ENCODE results near the gene CLEC20A. TPM values are rescaled to one million over a fixed set of nuclear protein-coding genes. Genes with fewer than 3 reads are reported as not detected.
A peak's percentile ranks its signal among the peaks of the same experiment; 100 is the strongest.
"Not testable (repeated sequence)": the region's sequence is repeated elsewhere in the genome, so short reads cannot be mapped to it uniquely, and the experiment has no call there.

Gene CLEC20A
- total RNA-seq, 2 donors from 2014 or later = not detected

DNA sequence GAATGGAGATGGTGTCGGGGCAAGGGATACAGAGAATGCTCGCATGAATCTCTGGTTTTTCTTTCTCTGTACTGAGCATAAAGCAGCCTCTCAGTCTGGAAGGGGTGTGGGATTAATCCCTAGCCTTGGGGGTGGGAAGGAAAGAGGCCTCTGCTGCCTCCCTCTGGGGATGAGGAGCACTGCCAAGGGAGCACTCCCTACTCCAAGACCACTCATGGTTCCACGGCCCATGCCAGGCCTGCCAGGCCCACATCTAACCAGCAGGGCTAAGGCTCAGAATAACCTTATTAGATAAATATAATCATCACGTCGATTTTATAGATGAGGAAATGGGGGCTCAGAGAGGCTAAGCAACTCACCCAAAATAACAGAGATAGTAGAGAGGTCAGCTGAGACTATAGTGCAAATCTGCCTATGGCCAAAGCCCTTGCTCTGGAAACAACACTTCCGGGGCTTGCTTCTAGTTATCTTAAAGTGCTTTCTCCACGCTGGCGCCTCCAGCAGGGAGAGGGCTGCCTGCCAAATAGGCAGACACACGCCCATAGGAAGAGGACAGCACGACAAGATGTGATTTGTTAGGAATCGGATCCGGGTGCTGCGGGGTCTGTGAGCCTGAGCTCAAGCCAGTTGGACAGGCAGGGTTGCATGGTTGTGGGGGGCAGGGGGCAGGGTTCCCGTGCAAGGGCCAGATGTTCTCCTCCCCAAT, 16.7 kb upstream of the CLEC20A start:
- no peak for ATAC-seq (replicated peaks)

DNA sequence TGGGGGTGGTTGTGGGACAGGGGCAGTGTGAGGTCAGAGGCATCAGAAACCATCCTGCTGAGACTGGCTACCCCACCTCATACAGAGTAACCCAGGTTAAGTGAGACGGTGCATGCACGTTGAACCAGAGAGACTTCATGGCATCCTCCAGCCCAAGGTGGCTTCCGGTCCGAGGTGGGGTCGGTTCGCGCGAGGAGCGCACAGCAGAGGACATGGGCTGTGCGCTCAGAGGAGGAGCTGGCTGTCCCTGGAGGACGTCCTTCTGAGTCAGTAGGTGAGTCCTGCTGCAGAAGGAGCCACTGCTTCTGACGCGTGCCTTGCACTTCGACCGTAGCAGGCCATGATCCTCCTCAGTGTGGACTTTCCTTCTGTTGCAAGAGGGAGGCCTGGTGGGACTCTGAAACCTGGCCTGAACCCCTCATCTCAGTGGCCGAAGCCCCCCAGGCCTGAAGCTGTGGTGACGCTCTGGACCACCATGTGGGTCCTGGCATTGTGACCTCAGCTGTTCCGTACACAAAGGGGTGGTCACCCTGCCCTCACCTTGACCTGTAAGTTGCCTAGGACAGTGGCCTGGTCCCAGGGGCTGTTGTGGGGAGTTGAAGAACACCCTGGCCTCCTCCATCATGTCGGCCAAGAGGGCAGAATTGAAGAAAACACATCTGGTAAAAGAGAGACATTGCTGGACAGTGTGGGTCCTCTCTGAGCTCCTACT, 16.0 kb upstream of the CLEC20A start, which contains the start of gene TEX35:
Gene TEX35, plus strand, starts transcription at position 544 of the 712 bp plus-strand sequence. Its CDS starts 80 bp downstream, at position 624.
- Mint-ChIP-seq H3K36me3 (ENCODE audit: low read depth) (no peaks in the 10 kb centered on the region), H3K9me3 (no peaks in the 10 kb centered on the region), H3K27ac (no peak within 1 kb of the TSS), H3K27me3 (no peaks in the 10 kb centered on the region), H3K4me1 (no peaks in the 10 kb centered on the region), H3K4me3 (no peak within 1 kb of the TSS)
- no peak for ATAC-seq (replicated peaks)

More for the DNA sequence above, 16.7 kb upstream of the CLEC20A start:
- no peaks in the 10 kb centered on the region for H3K36me3 Mint-ChIP-seq (ENCODE audit: low read depth)
- no peaks in the 10 kb centered on the region for H3K9me3 Mint-ChIP-seq
- H3K27ac Mint-ChIP-seq = no peak overlapping the region
- no peaks in the 10 kb centered on the region for H3K27me3 Mint-ChIP-seq
- H3K4me1 Mint-ChIP-seq = no peaks in the 10 kb centered on the region
- H3K4me3 Mint-ChIP-seq = no peak overlapping the region

DNA sequence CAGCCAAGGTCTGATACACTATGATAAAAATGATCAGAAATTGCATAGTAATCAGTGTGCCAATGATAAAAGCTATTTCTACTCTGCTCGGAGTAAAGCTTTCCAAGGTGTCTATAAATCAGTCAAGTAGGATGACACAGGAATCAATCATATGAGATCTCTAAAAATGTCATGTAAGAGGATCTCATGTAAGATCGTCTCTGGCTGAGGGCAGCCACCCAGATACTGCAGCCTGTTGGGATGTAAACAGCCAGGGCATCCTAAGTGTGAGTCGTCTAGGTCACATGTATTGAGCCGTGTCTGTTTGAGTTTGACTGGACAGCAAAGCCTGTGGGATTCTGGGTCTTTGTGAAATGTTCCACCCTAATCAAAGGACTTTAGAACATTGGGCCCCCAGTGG, 13.4 kb upstream of the CLEC20A start:
- Mint-ChIP-seq H3K9me3 (no peaks in the 10 kb centered on the region), H3K36me3 (ENCODE audit: low read depth) (no peaks in the 10 kb centered on the region), H3K4me3 (no peak overlapping the region), H3K27me3 (no peaks in the 10 kb centered on the region), H3K27ac (no peak overlapping the region), H3K4me1 (no peaks in the 10 kb centered on the region)
- ATAC-seq (replicated peaks) = no peak

DNA sequence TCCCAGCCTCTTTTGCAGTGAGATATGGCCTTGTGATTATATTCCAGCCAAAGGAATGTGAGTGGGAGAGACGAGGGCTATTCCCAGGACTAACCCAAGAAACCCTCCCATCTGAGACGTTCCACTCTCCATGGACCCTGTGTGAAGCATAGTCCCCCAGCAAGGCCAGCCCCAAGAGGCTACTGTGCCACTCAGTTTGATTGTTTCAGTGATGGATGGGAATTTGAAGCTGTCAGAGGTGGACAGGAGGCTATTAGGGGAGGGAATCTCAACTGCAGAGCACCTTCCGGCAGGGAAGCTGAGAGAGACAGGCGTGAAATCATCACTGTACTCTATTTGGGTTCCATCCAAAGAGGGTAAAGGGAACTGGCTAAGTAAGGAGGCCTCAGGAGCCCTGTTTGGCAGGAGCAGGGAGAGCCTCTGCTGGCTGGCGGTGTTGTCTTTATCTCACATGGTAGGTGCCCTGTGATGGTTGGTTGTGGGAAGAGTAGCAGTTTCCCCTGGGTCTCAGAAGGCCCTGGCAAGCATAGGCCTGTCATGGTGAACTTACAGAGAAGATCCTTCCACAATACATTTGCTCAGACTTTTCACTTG, 12.7 kb upstream of the CLEC20A start:
- no peaks in the 10 kb centered on the region for H3K4me1 Mint-ChIP-seq
- no peaks in the 10 kb centered on the region for H3K36me3 Mint-ChIP-seq (ENCODE audit: low read depth)
- H3K27me3 Mint-ChIP-seq = no peaks in the 10 kb centered on the region
- no peak for ATAC-seq (replicated peaks)
- no peaks in the 10 kb centered on the region for H3K9me3 Mint-ChIP-seq
- H3K27ac Mint-ChIP-seq = no peak overlapping the region
- no peak overlapping the region for H3K4me3 Mint-ChIP-seq

DNA sequence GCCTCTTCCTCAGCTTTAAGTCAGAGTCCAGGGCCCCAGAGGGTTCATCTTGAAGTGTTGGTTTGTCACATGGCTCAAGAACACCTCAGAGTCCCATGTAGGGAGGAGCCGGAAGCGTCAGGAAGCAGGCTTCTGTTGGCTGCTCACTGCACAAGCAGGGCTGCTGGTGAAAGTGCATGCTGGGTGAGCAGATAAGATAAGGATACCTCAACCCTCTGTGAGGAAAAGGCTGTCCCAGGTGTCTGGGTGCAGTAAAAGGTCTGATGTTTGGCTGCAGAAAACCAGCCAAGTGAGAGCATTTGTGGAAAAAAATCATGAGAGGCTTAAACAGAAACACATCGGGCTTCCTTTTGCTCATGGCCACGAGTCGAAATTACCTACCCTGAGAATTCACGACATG, 9.9 kb upstream of the CLEC20A start:
- peaks cover 9% of the 10 kb centered on the region for H3K27me3 Mint-ChIP-seq
- H3K27ac Mint-ChIP-seq = no peak overlapping the region
- ATAC-seq (replicated peaks) = no peak
- no peaks in the 10 kb centered on the region for H3K36me3 Mint-ChIP-seq (ENCODE audit: low read depth)
- no peaks in the 10 kb centered on the region for H3K9me3 Mint-ChIP-seq
- H3K4me3 Mint-ChIP-seq = no peak overlapping the region
- no peaks in the 10 kb centered on the region for H3K4me1 Mint-ChIP-seq

DNA sequence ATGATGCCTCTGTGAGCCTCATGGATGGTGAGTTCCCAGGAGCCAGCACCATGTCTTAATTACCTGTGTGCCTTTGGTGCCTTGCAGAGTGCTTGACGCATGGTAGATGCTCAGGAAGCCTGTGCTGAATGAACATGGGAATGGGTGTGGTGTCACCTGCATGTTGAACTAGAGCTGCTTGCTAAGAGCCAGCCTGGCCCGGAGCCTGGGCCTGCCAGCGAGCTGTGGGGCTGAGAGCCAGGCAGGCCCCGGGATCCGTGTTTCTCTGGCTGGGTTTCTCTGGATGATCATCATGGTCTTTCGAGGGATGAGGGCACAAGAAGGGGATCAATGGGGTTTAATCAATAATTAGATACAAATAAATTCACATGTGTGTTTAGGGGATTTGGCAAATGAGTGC, 9.4 kb upstream of the CLEC20A start:
- Mint-ChIP-seq H3K27ac (no peak overlapping the region), H3K36me3 (ENCODE audit: low read depth) (no peaks in the 10 kb centered on the region), H3K27me3 (peaks cover 9% of the 10 kb centered on the region), H3K4me3 (no peak overlapping the region), H3K4me1 (no peaks in the 10 kb centered on the region), H3K9me3 (no peaks in the 10 kb centered on the region)
- ATAC-seq (replicated peaks) = no peak

DNA sequence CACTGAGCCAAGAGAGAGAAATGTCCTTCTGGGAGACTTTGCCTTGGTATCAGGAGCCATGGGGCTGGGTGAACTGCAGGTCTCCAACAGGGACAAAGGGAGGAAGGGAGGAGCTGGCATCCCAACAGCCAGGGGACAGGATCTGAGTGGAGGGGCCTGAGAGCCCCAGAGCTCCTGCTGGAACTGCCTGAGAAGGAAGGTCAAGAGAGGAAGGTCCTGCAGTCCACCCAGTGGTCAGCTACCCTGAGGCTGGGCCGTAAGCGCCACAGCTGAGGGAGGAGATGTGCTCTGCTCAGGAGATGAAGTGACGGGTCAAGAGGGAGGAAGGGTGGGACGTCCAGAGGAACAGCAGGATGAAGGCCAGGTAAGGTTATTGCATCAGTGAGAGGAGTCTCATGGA, 7.5 kb upstream of the CLEC20A start:
- no peaks in the 10 kb centered on the region for H3K36me3 Mint-ChIP-seq (ENCODE audit: low read depth)
- ATAC-seq (replicated peaks) = no peak
- H3K27me3 Mint-ChIP-seq = peaks cover 9% of the 10 kb centered on the region
- no peak overlapping the region for H3K4me3 Mint-ChIP-seq
- no peaks in the 10 kb centered on the region for H3K9me3 Mint-ChIP-seq
- no peak overlapping the region for H3K27ac Mint-ChIP-seq
- H3K4me1 Mint-ChIP-seq = no peaks in the 10 kb centered on the region

DNA sequence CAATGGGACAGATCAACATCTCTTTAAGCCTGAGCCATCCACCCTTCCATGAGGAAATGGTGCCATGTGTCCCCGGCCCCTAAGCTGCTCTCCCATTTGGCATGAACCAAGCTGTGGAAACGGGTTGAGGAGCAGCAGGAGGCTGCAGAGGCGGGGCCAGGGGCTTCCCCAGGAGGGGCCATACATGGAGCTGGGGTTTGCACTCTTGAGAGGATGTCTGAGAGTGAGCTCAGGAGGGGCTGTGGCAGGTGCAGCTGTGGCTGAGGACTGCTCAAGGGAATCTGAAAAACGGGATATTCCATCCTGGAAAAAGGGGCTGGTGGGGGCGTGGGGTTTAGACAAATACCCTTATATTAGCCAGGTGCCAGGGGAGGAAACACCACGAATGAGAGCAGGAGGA, 7.1 kb upstream of the CLEC20A start:
- no peak overlapping the region for H3K4me3 Mint-ChIP-seq
- H3K27ac Mint-ChIP-seq = no peak overlapping the region
- peaks cover 9% of the 10 kb centered on the region for H3K27me3 Mint-ChIP-seq
- ATAC-seq (replicated peaks) = no peak
- H3K9me3 Mint-ChIP-seq = no peaks in the 10 kb centered on the region
- no peaks in the 10 kb centered on the region for H3K4me1 Mint-ChIP-seq
- H3K36me3 Mint-ChIP-seq (ENCODE audit: low read depth) = no peaks in the 10 kb centered on the region

DNA sequence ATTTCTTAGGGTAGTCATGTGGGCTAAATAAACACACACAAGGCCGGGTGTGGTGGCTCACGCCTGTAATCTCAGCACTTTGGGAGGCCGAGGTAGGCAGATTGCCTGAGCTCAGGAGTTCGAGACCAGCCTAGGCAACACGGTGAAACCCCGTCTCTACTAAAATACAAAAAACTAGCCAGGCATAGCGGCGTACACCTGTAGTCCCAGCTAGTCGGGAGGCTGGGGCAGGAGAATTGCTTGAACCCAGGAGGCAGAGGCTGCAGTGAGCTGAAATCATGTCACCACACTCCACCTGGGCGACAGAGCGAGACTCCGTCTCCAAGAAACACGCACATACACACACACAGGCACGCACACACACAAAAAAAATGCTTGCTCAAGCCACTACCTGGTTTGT, 6.6 kb upstream of the CLEC20A start:
- ATAC-seq (replicated peaks); H3K36me3 Mint-ChIP-seq (ENCODE audit: low read depth); H3K4me1 Mint-ChIP-seq; H3K27ac Mint-ChIP-seq; H3K27me3 Mint-ChIP-seq; H3K9me3 Mint-ChIP-seq; H3K4me3 Mint-ChIP-seq: not testable (repeated sequence)

DNA sequence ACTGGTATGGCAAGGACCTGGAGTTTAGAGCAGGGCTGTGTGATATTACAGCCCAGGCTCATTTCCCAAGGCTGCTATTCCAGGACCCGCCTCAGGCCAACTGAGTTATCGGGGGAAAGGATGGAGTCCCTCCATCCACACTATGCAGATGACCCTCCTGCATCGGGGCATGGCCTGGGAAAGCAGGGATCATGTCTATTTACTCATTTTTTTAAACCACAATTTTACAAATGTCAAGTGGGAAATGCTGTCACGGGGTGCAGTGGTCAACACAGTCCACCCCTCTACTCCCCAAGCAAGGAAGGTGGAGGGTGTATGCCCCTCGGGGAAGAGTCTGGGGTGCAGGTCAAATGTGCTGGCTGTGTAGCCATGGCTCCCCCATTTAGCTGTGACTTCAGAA, 6.1 kb upstream of the CLEC20A start:
- Mint-ChIP-seq H3K4me1 (no peaks in the 10 kb centered on the region), H3K9me3 (no peaks in the 10 kb centered on the region), H3K4me3 (no peak overlapping the region), H3K36me3 (ENCODE audit: low read depth) (no peaks in the 10 kb centered on the region), H3K27me3 (peaks cover 9% of the 10 kb centered on the region), H3K27ac (no peak overlapping the region)
- no peak for ATAC-seq (replicated peaks)

DNA sequence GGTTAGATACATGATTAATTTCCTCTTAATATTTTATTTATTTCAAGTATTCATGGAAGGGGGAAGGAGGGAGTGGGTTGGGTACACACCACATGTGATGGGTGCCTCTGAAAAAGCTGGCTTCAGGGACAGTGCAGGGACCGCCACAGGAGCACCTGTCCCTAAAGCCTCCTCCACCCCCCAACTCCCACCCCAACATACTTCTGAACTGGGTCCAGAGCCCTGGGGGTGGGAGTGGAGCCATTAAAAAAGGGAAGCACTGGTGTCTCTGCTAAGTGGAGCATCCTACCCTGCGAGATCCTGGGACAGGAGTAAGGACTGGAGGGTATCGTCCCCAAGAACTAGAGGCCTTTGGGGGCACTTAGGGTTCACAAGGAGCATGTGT, 5.6 kb upstream of the CLEC20A start:
- Mint-ChIP-seq H3K27ac (no peak overlapping the region), H3K9me3 (no peaks in the 10 kb centered on the region), H3K4me1 (no peaks in the 10 kb centered on the region), H3K36me3 (ENCODE audit: low read depth) (no peaks in the 10 kb centered on the region), H3K4me3 (no peak overlapping the region), H3K27me3 (peaks cover 9% of the 10 kb centered on the region)
- ATAC-seq (replicated peaks) = no peak

DNA sequence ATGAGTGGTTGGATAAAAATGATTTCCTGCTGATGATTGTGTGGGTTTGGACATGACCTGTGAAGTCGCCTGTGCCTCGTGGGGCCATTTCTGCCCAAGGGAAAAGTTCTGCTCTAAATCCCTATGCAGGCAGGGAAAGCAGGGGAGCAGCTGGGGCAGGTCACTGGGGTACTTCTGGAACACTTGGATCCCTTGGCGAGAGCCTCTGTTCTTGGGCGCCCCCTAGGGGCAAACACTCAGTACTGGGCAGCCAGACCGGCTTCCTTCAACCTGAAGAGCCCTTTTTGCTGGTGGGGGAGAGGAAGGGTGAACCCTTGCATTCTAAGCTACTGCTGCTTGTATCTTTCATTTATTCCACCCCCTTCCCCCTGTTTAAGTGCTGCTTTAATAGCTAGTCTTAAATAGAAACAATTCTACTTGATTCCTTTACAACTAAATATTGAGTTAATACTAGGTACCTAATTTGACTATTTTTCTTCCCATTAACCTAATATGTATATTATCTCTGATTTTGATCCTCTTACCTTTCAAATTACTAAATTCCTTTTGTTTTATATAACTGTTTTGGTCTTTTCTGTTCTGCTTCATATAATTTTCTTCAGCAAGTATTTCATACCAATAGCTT, 5.1 kb upstream of the CLEC20A start:
- no peaks in the 10 kb centered on the region for H3K36me3 Mint-ChIP-seq (ENCODE audit: low read depth)
- H3K9me3 Mint-ChIP-seq = no peaks in the 10 kb centered on the region
- peaks cover 9% of the 10 kb centered on the region for H3K27me3 Mint-ChIP-seq
- H3K4me3 Mint-ChIP-seq = no peak overlapping the region
- H3K27ac Mint-ChIP-seq = no peak overlapping the region
- peak; percentile 62 for ATAC-seq (replicated peaks)
- no peaks in the 10 kb centered on the region for H3K4me1 Mint-ChIP-seq

DNA sequence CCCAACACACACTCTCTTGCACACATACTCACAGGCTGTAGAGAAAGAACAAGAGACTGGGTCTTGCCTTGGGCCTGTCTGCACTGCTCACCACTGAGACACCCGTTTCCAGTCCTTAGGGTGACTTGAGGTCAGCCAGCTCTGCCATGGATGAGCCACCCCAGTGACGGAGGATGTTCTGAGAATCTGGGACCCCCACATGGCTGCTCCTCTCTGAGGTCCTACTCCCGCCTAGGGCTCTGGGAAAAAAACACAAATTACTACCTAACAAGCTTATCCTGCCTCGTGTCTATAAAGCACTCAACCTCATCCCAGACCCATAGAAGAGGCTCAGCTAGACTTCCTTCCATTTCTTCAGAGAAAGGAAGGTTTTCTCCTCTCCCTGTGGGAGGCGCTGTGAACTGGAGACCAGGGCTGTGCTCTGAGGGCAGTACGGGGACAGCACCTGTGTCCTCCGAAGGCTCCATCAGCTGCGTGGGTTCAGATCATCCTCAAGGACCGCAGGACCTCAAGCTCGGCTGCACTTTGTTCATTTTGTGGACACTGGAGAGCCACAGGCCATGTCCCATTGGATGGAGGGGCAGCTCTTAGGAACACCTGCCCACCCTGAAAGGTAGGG, 4.3 kb upstream of the CLEC20A start:
- H3K4me1 Mint-ChIP-seq = no peaks in the 10 kb centered on the region
- H3K27me3 Mint-ChIP-seq = peaks cover 9% of the 10 kb centered on the region
- H3K36me3 Mint-ChIP-seq (ENCODE audit: low read depth) = no peaks in the 10 kb centered on the region
- H3K4me3 Mint-ChIP-seq = no peak overlapping the region
- H3K27ac Mint-ChIP-seq = no peak overlapping the region
- H3K9me3 Mint-ChIP-seq = no peaks in the 10 kb centered on the region
- no peak for ATAC-seq (replicated peaks)

DNA sequence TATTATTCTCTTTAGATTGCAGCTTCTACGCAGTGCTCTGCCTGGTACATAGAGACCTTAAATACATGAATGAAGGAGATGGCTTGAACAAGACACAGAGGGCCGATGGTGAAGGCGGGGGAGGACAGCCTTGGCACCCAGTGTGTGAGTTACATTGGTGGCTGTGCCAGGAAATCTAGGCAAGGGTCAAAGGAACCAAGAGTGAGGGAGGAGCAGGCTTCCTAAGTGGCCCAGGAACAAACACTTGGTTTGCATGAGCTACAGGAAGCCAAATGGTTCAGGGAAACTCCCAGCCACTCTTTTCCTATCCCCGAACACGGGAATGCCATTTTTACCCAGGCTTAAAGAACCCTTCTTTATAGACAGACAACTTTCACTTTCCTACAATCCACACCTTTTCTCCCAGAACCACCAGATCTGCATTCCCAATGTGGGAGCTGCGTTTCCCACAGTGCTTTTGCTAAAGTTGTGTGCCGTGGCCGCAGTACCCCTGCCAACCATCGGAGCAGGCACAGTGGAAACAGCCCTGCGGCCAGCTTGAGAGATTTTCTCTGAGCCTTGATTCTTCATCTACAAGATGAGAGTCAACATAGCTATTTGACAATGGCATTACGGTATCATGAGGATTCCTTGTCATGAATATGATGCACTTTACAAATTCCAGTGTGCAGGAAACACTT, 3.5 kb upstream of the CLEC20A start:
- H3K27me3 Mint-ChIP-seq = peaks cover 12% of the 10 kb centered on the region
- H3K27ac Mint-ChIP-seq = no peak overlapping the region
- no peaks in the 10 kb centered on the region for H3K4me1 Mint-ChIP-seq
- H3K4me3 Mint-ChIP-seq = no peak overlapping the region
- H3K9me3 Mint-ChIP-seq = no peaks in the 10 kb centered on the region
- H3K36me3 Mint-ChIP-seq (ENCODE audit: low read depth) = no peaks in the 10 kb centered on the region
- ATAC-seq (replicated peaks) = no peak

Measured in activated T-helper 17 cell treated with anti-CD3 and anti-CD28 coated beads, Interleukin-2, amount 50 U/mL, for 72 hours (primary cell).